OCI-LY1 (cell line): ENCODE data around the gene TMEM79.

Experiments
- H2AFZ ChIP-seq: fragments of 200-600 bp; sonication (generic), shearing (Covaris generic); 2 replicates; pipeline ENCODE4 v1.6.0; 2014; ENCODE audit warnings: antibody characterized with exemption, mild to moderate bottlenecking, low read length
- H3F3A ChIP-seq: fragments of 200-600 bp; sonication (generic), shearing (Covaris generic); 2 replicates; pipeline ENCODE4 v1.6.0; 2014; ENCODE audit warnings: mild to moderate bottlenecking, antibody characterized with exemption, low read length, moderate library complexity; ENCODE audit not compliant: insufficient read depth
- H3K27ac ChIP-seq: fragments of 200-600 bp; sonication (generic); 2 replicates; pipeline ENCODE4 v1.5.1; 2014; ENCODE audit warnings: low read length, mixed run types, mild to moderate bottlenecking, low read depth; ENCODE audit not compliant: poor library complexity, severe bottlenecking
- H3K27me3 ChIP-seq: fragments of 200-600 bp; sonication (generic); 2 replicates; pipeline ENCODE4 v1.6.0; 2014; ENCODE audit warnings: antibody characterized with exemption, mild to moderate bottlenecking, low read length, moderate library complexity; ENCODE audit not compliant: insufficient read depth
- H3K36me3 ChIP-seq: fragments of 200-600 bp; sonication (generic); 2 replicates; pipeline ENCODE4 v1.6.1; 2014; ENCODE audit warnings: mild to moderate bottlenecking, antibody characterized with exemption, low read length, moderate library complexity, mixed read lengths; ENCODE audit not compliant: insufficient read depth
- H3K4me1 ChIP-seq: fragments of 200-600 bp; sonication (generic); 2 replicates; pipeline ENCODE4 v1.5.1; 2014; ENCODE audit warnings: mild to moderate bottlenecking, low read length, moderate library complexity; ENCODE audit not compliant: insufficient read depth, severe bottlenecking
- H3K4me2 ChIP-seq: fragments of 200-600 bp; sonication (generic), shearing (Covaris generic); 2 replicates; pipeline ENCODE4 v1.6.1; 2014; ENCODE audit warnings: low read length
- H3K4me3 ChIP-seq: fragments of 200-600 bp; sonication (generic); 2 replicates; pipeline ENCODE4 v1.5.1; 2014; ENCODE audit warnings: low read length, low read depth, mild to moderate bottlenecking, mixed read lengths; ENCODE audit not compliant: poor library complexity, severe bottlenecking
- H3K79me2 ChIP-seq: fragments of 200-600 bp; shearing (Covaris generic); 2 replicates; pipeline ENCODE4 v1.6.1; 2016; ENCODE audit warnings: mixed run types, low read length, mixed read lengths; ENCODE audit not compliant: insufficient read depth
- H3K9ac ChIP-seq: fragments of 200-600 bp; sonication (generic), shearing (Covaris generic); 2 replicates; pipeline ENCODE4 v1.6.1; 2014; ENCODE audit warnings: mild to moderate bottlenecking, low read length, mixed read lengths
- H3K9me2 ChIP-seq: fragments of 200-600 bp; sonication (generic), shearing (Covaris generic); 2 replicates; pipeline ENCODE4 v1.6.1; 2014; ENCODE audit warnings: low read depth, mild to moderate bottlenecking, low read length, mixed read lengths
- H3K9me3 ChIP-seq: fragments of 200-600 bp; shearing (Covaris generic); 2 replicates; pipeline ENCODE4 v1.6.1; 2014; ENCODE audit warnings: low read length, mixed read lengths
- H4K20me1 ChIP-seq: fragments of 200-600 bp; sonication (generic), shearing (Covaris generic); 2 replicates; pipeline ENCODE4 v1.6.0; 2016; ENCODE audit warnings: mild to moderate bottlenecking, low read length; ENCODE audit not compliant: insufficient read depth
- CTCF ChIP-seq: fragments of 200-600 bp; sonication (generic), shearing (Covaris generic); IDR thresholded peaks from 2 replicates; pipeline ENCODE4 v1.5.1; 2017; ENCODE audit warnings: mild to moderate bottlenecking, antibody characterized with exemption, low read length, moderate library complexity, mixed read lengths
- EZH2 ChIP-seq: fragments of 200-600 bp; sonication (generic), shearing (Covaris generic); IDR thresholded peaks from 2 replicates; pipeline ENCODE4 v1.8.0; 2017; ENCODE audit warnings: borderline replicate concordance, mixed run types, mild to moderate bottlenecking, antibody characterized with exemption, low read length, moderate library complexity, mixed read lengths

The TMEM79 gene

GRCh38 chr1:156253634-156254033, 30.5 kb upstream of the TMEM79 start:
- Histone ChIP-seq H4K20me1 (no peaks in the 10 kb centered on the region), H3F3A (no peaks in the 10 kb centered on the region), H3K27me3 (no peaks in the 10 kb centered on the region), H3K27ac (no peak overlapping the region), H3K4me2 (no peak overlapping the region), H2AFZ (no peak overlapping the region), H3K4me3 (no peak overlapping the region), H3K4me1 (no peaks in the 10 kb centered on the region), H3K79me2 (no peaks in the 10 kb centered on the region), H3K9me2 (no peaks in the 10 kb centered on the region), H3K9ac (no peak overlapping the region), H3K36me3 (peaks cover 91% of the 10 kb centered on the region), H3K9me3 (no peaks in the 10 kb centered on the region)
- no peak for TF ChIP-seq CTCF
- TF ChIP-seq EZH2, result no peak

- H3K36me3 ChIP-seq, result peaks cover 88% of the 10 kb centered on the region
- no peak for TF ChIP-seq CTCF
- TF ChIP-seq EZH2, result no peak
- no peaks in the 10 kb centered on the region for H3K9me3 ChIP-seq
- H3K4me2 ChIP-seq, result no peak overlapping the region
- H3F3A ChIP-seq, result no peaks in the 10 kb centered on the region
- no peak overlapping the region for H2AFZ ChIP-seq
- no peaks in the 10 kb centered on the region for H3K27me3 ChIP-seq
- no peaks in the 10 kb centered on the region for H3K9me2 ChIP-seq
- no peak overlapping the region for H3K27ac ChIP-seq
- no peak overlapping the region for H3K9ac ChIP-seq
- no peaks in the 10 kb centered on the region for H3K4me1 ChIP-seq
- no peak overlapping the region for H3K4me3 ChIP-seq
- H3K79me2 ChIP-seq, result no peaks in the 10 kb centered on the region
- no peaks in the 10 kb centered on the region for H4K20me1 ChIP-seq
Observed at GRCh38 chr1:156257711-156258110, 26.4 kb upstream of the TMEM79 start.

- Histone ChIP-seq H3K4me2 (no peak overlapping the region), H3K4me1 (no peaks in the 10 kb centered on the region), H3K9me2 (no peaks in the 10 kb centered on the region), H3F3A (no peaks in the 10 kb centered on the region), H3K36me3 (peaks cover 88% of the 10 kb centered on the region), H3K27me3 (no peaks in the 10 kb centered on the region), H3K79me2 (no peaks in the 10 kb centered on the region), H3K9me3 (no peaks in the 10 kb centered on the region), H3K9ac (no peak overlapping the region), H4K20me1 (no peaks in the 10 kb centered on the region), H3K4me3 (no peak overlapping the region), H3K27ac (no peak overlapping the region), H2AFZ (no peak overlapping the region)
- no peak for TF ChIP-seq CTCF
- no peak for TF ChIP-seq EZH2
Observed at GRCh38 chr1:156258859-156259258, 25.3 kb upstream of the TMEM79 start.
